Breast epithelium (tissue), 4 donors: ENCODE measurements around the gene TEPSIN. TPM values are rescaled to one million over a fixed set of nuclear protein-coding genes. Genes with fewer than 3 reads are reported as not detected.

Experiments used
- DNase-seq, 2 donors: peaks; one replicate each; pipeline ENCODE4 v3.0.0-alpha.2; 2019; ENCODE audit warnings: low spot score in 2 of 2
- H3K27ac ChIP-seq, 2 donors: fragments of 200-600 bp; sonication (generic) in 1 of 2; one replicate each; pipeline ENCODE4 v1.5.1; 2016 to 2019; ENCODE audit warnings: mild to moderate bottlenecking in 1 of 2
- H3K27me3 ChIP-seq, 2 donors: fragments of 200-600 bp; sonication (generic) in 1 of 2; one replicate each; pipeline versions ENCODE4 v1.5.1 to v1.6.0; 2017 to 2019; ENCODE audit warnings: control low read depth in 1 of 2, mild to moderate bottlenecking in 1 of 2
- H3K36me3 ChIP-seq: fragments of 200-600 bp; one replicate; pipeline ENCODE4 v1.5.1; 2019
- H3K4me1 ChIP-seq, 2 donors: fragments of 200-600 bp; sonication (generic); one replicate each; pipeline ENCODE4 v1.5.1; 2016 to 2019; ENCODE audit warnings: control low read depth in 1 of 2
- H3K4me3 ChIP-seq, 3 donors: fragments of 200-600 bp; sonication (generic); 1 replicate in 2 of 3; 2 replicates in 1 of 3; pipeline ENCODE4 v1.5.1; 2016 to 2019; ENCODE audit warnings: mild to moderate bottlenecking in 3 of 3, moderate library complexity in 2 of 3
- H3K9me3 ChIP-seq, 2 donors: fragments of 200-600 bp; sonication (generic) in 1 of 2; one replicate each; pipeline ENCODE4 v1.5.1; 2016 to 2019; ENCODE audit warnings: control low read depth in 1 of 2
- POLR2A ChIP-seq: fragments of 450-650 bp; IDR thresholded peaks from one replicate; pipeline ENCODE4 v1.6.1; 2016; ENCODE audit warnings: antibody characterized with exemption, mild to moderate bottlenecking, moderate library complexity
- POLR2AphosphoS5 ChIP-seq, 3 donors: sonication (generic); formaldehyde crosslinking; IDR thresholded peaks; one replicate each; pipeline ENCODE4 v1.6.1; 2017; ENCODE audit warnings: antibody characterized with exemption in 3 of 3
- intact Hi-C: fragments of 100-400 bp; cut with DNase I; formaldehyde crosslinking; loops from one replicate; pipeline ENCODE4 v1.15.1; 2023; ENCODE audit warnings: low total_unique reads
- total RNA-seq, 3 donors: library from RNA; depleted of rRNA; stranded (reverse); fragments of >200 nt; gene quantifications; one replicate each; pipeline ENCODE4 v1.1.0, GENCODE V29; 2016
- TF ChIP-seq, protein P1 (sequence below), 3 donors: fragments of 450-650 bp; IDR thresholded peaks; one replicate each; pipeline ENCODE4 v1.5.1; 2016 to 2017; ENCODE audit warnings: antibody characterized with exemption in 3 of 3, mild to moderate bottlenecking in 3 of 3, moderate library complexity in 3 of 3

The TEPSIN gene
- total RNA-seq, 3 donors from 2014 or later: 33.9 to 54.3 (median 36.4) TPM

DNA sequence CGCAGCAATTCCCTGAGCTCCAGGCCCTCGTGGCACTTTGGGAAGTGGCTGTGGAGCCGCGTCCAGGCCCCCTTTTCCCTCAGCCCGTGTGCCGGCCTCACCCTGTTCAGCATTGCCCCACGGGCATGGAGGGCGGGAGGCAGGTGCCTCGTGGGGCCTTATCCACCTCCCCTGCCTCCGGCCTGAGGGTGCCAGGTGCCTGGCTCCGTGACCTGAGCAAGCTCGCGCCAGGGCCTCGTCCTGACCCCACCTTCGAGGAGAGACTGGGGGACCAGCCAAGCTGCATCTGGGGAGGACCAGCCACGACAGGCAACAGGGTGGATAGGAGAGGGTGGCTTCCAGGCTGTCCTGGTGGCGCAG is 45.8 kb downstream of the TEPSIN start:
- Histone ChIP-seq H3K4me3 (no peak overlapping the region), H3K27me3 (no peaks in the 10 kb centered on the region), H3K4me1 (no peaks in the 10 kb centered on the region), H3K36me3 (no peaks in the 10 kb centered on the region), H3K9me3 (no peaks in the 10 kb centered on the region), H3K27ac (no peak overlapping the region)
- TF ChIP-seq, protein P1, sequence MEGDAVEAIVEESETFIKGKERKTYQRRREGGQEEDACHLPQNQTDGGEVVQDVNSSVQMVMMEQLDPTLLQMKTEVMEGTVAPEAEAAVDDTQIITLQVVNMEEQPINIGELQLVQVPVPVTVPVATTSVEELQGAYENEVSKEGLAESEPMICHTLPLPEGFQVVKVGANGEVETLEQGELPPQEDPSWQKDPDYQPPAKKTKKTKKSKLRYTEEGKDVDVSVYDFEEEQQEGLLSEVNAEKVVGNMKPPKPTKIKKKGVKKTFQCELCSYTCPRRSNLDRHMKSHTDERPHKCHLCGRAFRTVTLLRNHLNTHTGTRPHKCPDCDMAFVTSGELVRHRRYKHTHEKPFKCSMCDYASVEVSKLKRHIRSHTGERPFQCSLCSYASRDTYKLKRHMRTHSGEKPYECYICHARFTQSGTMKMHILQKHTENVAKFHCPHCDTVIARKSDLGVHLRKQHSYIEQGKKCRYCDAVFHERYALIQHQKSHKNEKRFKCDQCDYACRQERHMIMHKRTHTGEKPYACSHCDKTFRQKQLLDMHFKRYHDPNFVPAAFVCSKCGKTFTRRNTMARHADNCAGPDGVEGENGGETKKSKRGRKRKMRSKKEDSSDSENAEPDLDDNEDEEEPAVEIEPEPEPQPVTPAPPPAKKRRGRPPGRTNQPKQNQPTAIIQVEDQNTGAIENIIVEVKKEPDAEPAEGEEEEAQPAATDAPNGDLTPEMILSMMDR (IDR thresholded peaks at IDR 0.05): no peak
- TF ChIP-seq POLR2A (no peak), POLR2AphosphoS5 (IDR thresholded peaks at IDR 0.05) (no peak)
- intact Hi-C loops: no loop called here
- no peak for DNase-seq

DNA sequence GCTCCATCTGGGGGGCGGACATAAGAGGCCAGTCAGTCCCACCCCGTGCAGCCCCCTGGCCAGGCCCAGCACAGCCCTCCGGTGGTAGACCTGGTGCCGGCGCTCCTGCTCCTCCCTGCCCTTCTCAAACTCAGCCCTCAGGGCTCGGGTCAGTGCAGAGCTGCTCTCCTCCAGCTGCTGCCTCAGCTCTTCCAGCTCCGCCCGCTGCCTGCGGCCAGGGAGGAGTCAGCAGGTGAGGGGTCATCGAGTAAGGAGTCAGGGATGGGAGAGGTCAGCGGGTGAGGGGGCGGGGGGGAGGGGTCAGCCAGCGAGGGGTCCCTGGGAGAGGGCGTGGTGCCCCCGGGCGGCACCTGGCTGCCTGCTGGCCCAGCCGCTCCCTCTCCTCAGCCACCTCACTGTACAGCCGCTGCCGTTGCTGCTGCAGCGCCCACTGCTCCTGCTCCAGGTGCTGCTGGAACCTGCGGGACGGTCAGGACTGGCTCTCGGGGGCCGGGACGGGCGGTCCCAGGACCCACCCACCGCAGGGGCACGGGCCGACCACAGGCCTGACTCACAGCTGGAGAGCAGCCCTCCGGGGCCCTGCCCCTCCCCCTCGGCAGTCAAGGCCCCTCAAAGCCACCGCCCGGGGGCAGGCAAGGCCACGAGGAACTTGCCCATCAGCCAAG is 46.3 kb downstream of the TEPSIN start:
- no peaks in the 10 kb centered on the region for H3K4me1 ChIP-seq
- H3K4me3 ChIP-seq: no peak overlapping the region
- no peaks in the 10 kb centered on the region for H3K9me3 ChIP-seq
- TF ChIP-seq POLR2A (no peak), POLR2AphosphoS5 (IDR thresholded peaks at IDR 0.05) (no peak)
- TF ChIP-seq, protein P1 (IDR thresholded peaks at IDR 0.05): no peak
- H3K27me3 ChIP-seq: no peaks in the 10 kb centered on the region
- intact Hi-C loops: no loop called here
- DNase-seq: no peak
- H3K27ac ChIP-seq: no peak overlapping the region
- no peaks in the 10 kb centered on the region for H3K36me3 ChIP-seq

DNA sequence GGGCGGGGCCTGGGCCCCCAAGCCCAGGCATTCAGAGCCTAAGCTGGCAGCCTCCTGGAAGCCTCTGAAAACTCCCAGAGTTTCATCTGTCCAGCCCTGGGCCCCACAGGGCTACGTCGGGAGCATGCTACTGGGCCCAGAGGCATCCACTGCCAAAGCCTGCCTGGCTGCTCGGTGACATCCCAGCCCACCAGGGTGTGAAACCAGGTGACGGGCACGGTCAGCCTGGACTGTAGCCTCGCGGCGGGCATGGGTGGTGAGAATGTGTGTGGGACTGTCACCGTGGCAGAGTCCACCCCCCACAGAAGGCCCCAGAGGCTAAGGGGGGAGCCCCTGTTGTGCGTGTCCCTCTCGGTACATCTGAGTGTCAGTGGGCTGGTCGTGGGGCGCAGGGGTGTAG is 47.2 kb downstream of the TEPSIN start:
- TF ChIP-seq POLR2A (no peak), POLR2AphosphoS5 (IDR thresholded peaks at IDR 0.05) (no peak)
- TF ChIP-seq, protein P1 (IDR thresholded peaks at IDR 0.05): no peak
- Histone ChIP-seq H3K36me3 (no peaks in the 10 kb centered on the region), H3K4me3 (no peak overlapping the region), H3K9me3 (no peaks in the 10 kb centered on the region), H3K27ac (no peak overlapping the region), H3K4me1 (no peaks in the 10 kb centered on the region), H3K27me3 (no peaks in the 10 kb centered on the region)
- intact Hi-C loops: no loop called here
- no peak for DNase-seq

DNA sequence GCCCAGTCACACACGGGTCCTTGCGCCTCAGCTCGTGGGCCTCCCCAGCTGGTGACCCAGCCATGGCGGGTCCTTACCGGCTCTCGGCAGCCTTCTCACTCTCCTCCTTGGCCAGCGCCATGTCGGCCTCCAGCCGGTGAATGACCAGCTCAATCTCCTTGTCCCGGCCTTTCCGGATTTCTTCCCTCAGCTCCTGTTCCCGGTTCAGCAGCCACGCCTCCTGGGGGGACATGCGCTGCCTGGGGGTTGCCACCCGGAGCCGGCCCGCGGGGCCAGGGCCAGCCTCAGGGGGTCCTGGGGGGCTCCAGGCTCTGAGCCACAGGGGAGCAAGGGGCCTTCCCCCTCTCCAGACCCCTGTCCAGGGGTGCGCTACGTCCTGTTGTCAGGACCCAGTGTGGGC is 47.7 kb downstream of the TEPSIN start:
- H3K4me3 ChIP-seq: no peak overlapping the region
- H3K9me3 ChIP-seq: no peaks in the 10 kb centered on the region
- intact Hi-C loops: no loop called here
- no peaks in the 10 kb centered on the region for H3K4me1 ChIP-seq
- TF ChIP-seq, protein P1 (IDR thresholded peaks at IDR 0.05): no peak
- TF ChIP-seq POLR2AphosphoS5 (IDR thresholded peaks at IDR 0.05): no peak
- no peak for TF ChIP-seq POLR2A
- no peaks in the 10 kb centered on the region for H3K36me3 ChIP-seq
- no peak for DNase-seq
- H3K27ac ChIP-seq: no peak overlapping the region
- H3K27me3 ChIP-seq: no peaks in the 10 kb centered on the region

DNA sequence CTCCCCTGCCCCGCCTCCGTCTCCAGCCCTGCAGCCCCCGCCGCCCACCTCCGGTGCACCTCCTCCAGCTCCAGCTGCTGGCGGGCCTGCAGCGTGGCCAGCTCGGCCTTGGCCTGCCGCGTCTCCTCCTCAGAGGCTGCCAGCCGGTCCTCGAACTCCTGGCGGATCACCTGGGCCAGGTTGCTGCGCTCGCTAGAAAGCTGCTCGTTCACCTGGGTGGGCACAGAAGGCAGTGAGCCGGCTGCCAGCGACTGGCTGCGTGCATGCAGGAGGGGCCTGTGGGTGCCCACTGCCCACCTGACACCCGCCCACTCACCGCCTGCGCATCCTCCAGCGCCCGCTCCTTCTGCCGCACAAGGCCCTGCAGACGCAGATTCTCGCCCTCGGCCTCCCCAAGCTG is 48.3 kb downstream of the TEPSIN start:
- Histone ChIP-seq H3K4me1 (no peaks in the 10 kb centered on the region), H3K27ac (no peak overlapping the region), H3K36me3 (no peaks in the 10 kb centered on the region), H3K9me3 (no peaks in the 10 kb centered on the region), H3K4me3 (no peak overlapping the region), H3K27me3 (no peaks in the 10 kb centered on the region)
- no peak for TF ChIP-seq POLR2A
- no peak for TF ChIP-seq POLR2AphosphoS5 (IDR thresholded peaks at IDR 0.05)
- TF ChIP-seq, protein P1 (IDR thresholded peaks at IDR 0.05): no peak
- intact Hi-C loops: no loop called here
- no peak for DNase-seq
